BLaER1 treated with 17β-estradiol and CSF1 and Interleukin-3, amounts not matched to agents 10 nM and 100 nM (cell line): Measurements from ENCODE around the gene SLC7A9.
"Not testable (repeated sequence)": the region's sequence is repeated elsewhere in the genome, so short reads cannot be mapped to it uniquely, and the experiment has no call there.

Source experiments
- H3K27ac ChIP-seq, 11 experiments: shearing (Covaris generic); formaldehyde crosslinking; 2 replicates each; pipeline ENCODE4 v1.8.1; 2022
- H3K27me3 ChIP-seq, 11 experiments: shearing (Covaris generic); formaldehyde crosslinking; 2 replicates each; pipeline ENCODE4 v1.8.1; 2022
- H3K36me3 ChIP-seq, 11 experiments: shearing (Covaris generic); formaldehyde crosslinking; 2 replicates each; pipeline ENCODE4 v1.8.1; 2022
- H3K4me1 ChIP-seq, 10 experiments: shearing (Covaris generic); formaldehyde crosslinking; 2 replicates each; pipeline ENCODE4 v1.8.1; 2022
- H3K4me2 ChIP-seq, 11 experiments: shearing (Covaris generic); formaldehyde crosslinking; 2 replicates each; pipeline ENCODE4 v1.8.1; 2022
- H3K4me3 ChIP-seq, 10 experiments: shearing (Covaris generic); formaldehyde crosslinking; 2 replicates each; pipeline ENCODE4 v1.8.1; 2022
- H3K9ac ChIP-seq, 11 experiments: shearing (Covaris generic); formaldehyde crosslinking; 2 replicates each; pipeline ENCODE4 v1.8.1; 2022
- H3K9me3 ChIP-seq, 11 experiments: shearing (Covaris generic); formaldehyde crosslinking; replicated peaks in 1 of 11; 2 replicates each; pipeline ENCODE4 v1.8.1; 2022
- H4K20me1 ChIP-seq, 11 experiments: shearing (Covaris generic); formaldehyde crosslinking; 2 replicates each; pipeline ENCODE4 v1.8.1; 2022
- Cebpa-rat ChIP-seq, 11 experiments: shearing (Covaris generic); IDR thresholded peaks; 2 replicates each; pipeline ENCODE4 v1.8.1; 2022

SLC7A9 gene

GRCh38 chr19:32868206-32868950, 1.2 kb downstream of the SLC7A9 start:
- H3K4me2 ChIP-seq: no peak overlapping the region
- no peak overlapping the region for H3K9ac ChIP-seq
- TF ChIP-seq Cebpa-rat (IDR thresholded peaks at IDR 0.05): no peak
- H3K27ac ChIP-seq: no peak overlapping the region
- no peaks in the 10 kb centered on the region for H3K36me3 ChIP-seq
- no peak overlapping the region for H3K4me3 ChIP-seq
- no peaks in the 10 kb centered on the region for H3K9me3 ChIP-seq
- H4K20me1 ChIP-seq: no peaks in the 10 kb centered on the region
- peaks cover 0 to 5% (median 0%) of the 10 kb centered on the region in 10 experiments; a peak in 2 of 20 replicates for H3K4me1 ChIP-seq
- H3K27me3 ChIP-seq: no peaks in the 10 kb centered on the region

GRCh38 chr19:32867436-32867835, 2.1 kb downstream of the SLC7A9 start:
- not testable (repeated sequence) for H3K9ac ChIP-seq, H3K36me3 ChIP-seq, H3K27ac ChIP-seq, H3K4me1 ChIP-seq, H4K20me1 ChIP-seq, H3K9me3 ChIP-seq, H3K4me3 ChIP-seq, H3K27me3 ChIP-seq, H3K4me2 ChIP-seq

GRCh38 chr19:32866564-32867265, 2.9 kb downstream of the SLC7A9 start:
- Histone ChIP-seq H3K4me1 (peaks cover 0 to 5% (median 0%) of the 10 kb centered on the region in 10 experiments; a peak in 2 of 20 replicates), H3K9ac (no peak overlapping the region), H3K9me3 (no peaks in the 10 kb centered on the region), H3K36me3 (no peaks in the 10 kb centered on the region), H4K20me1 (no peaks in the 10 kb centered on the region), H3K27me3 (no peaks in the 10 kb centered on the region), H3K27ac (no peak overlapping the region), H3K4me2 (no peak overlapping the region), H3K4me3 (no peak overlapping the region)
- TF ChIP-seq Cebpa-rat (IDR thresholded peaks at IDR 0.05): no peak

GRCh38 chr19:32866061-32866460, 3.5 kb downstream of the SLC7A9 start:
- Histone ChIP-seq H3K9me3 (no peaks in the 10 kb centered on the region), H3K9ac (no peak overlapping the region), H3K4me2 (no peak overlapping the region), H3K4me3 (no peak overlapping the region), H3K27me3 (no peaks in the 10 kb centered on the region), H3K4me1 (peaks cover 0 to 5% (median 0%) of the 10 kb centered on the region in 10 experiments; a peak in 2 of 20 replicates), H3K27ac (no peak overlapping the region), H3K36me3 (no peaks in the 10 kb centered on the region), H4K20me1 (no peaks in the 10 kb centered on the region)
- TF ChIP-seq Cebpa-rat (IDR thresholded peaks at IDR 0.05): no peak

- no peaks in the 10 kb centered on the region for H3K9me3 ChIP-seq
- H3K27ac ChIP-seq: no peak overlapping the region
- H3K4me3 ChIP-seq: no peak overlapping the region
- no peaks in the 10 kb centered on the region for H3K27me3 ChIP-seq
- peaks cover 0 to 5% (median 0%) of the 10 kb centered on the region in 10 experiments; a peak in 2 of 20 replicates for H3K4me1 ChIP-seq
- H3K4me2 ChIP-seq: no peak overlapping the region
- TF ChIP-seq Cebpa-rat (IDR thresholded peaks at IDR 0.05): no peak
- H4K20me1 ChIP-seq: no peaks in the 10 kb centered on the region
- no peaks in the 10 kb centered on the region for H3K36me3 ChIP-seq
- no peak overlapping the region for H3K9ac ChIP-seq
Observed at GRCh38 chr19:32865326-32865725, 4.2 kb downstream of the SLC7A9 start.

- no peaks in the 10 kb centered on the region for H3K27me3 ChIP-seq
- no peak overlapping the region for H3K27ac ChIP-seq
- H4K20me1 ChIP-seq: no peaks in the 10 kb centered on the region
- peaks cover 0 to 5% (median 0%) of the 10 kb centered on the region in 10 experiments; a peak in 2 of 20 replicates for H3K4me1 ChIP-seq
- no peaks in the 10 kb centered on the region for H3K36me3 ChIP-seq
- no peaks in the 10 kb centered on the region for H3K9me3 ChIP-seq
- no peak overlapping the region for H3K4me2 ChIP-seq
- no peak for TF ChIP-seq Cebpa-rat (IDR thresholded peaks at IDR 0.05)
- no peak overlapping the region for H3K9ac ChIP-seq
- H3K4me3 ChIP-seq: no peak overlapping the region
Observed at GRCh38 chr19:32864318-32865007, 5.1 kb downstream of the SLC7A9 start.

GRCh38 chr19:32863841-32864240, 5.7 kb downstream of the SLC7A9 start:
- Histone ChIP-seq H4K20me1 (no peaks in the 10 kb centered on the region), H3K4me2 (no peak overlapping the region), H3K4me1 (peaks cover 0 to 5% (median 0%) of the 10 kb centered on the region in 10 experiments; a peak in 2 of 20 replicates), H3K27ac (no peak overlapping the region), H3K9me3 (no peaks in the 10 kb centered on the region), H3K27me3 (no peaks in the 10 kb centered on the region), H3K9ac (no peak overlapping the region), H3K36me3 (no peaks in the 10 kb centered on the region), H3K4me3 (no peak overlapping the region)
- TF ChIP-seq Cebpa-rat (IDR thresholded peaks at IDR 0.05): no peak

GRCh38 chr19:32863301-32863700, 6.3 kb downstream of the SLC7A9 start:
- TF ChIP-seq Cebpa-rat (IDR thresholded peaks at IDR 0.05): no peak
- Histone ChIP-seq H3K27me3 (no peaks in the 10 kb centered on the region), H3K9me3 (no peaks in the 10 kb centered on the region), H3K9ac (no peak overlapping the region), H3K4me3 (no peak overlapping the region), H3K4me2 (no peak overlapping the region), H4K20me1 (no peaks in the 10 kb centered on the region), H3K4me1 (peaks cover 0 to 5% (median 0%) of the 10 kb centered on the region in 10 experiments; a peak in 2 of 20 replicates), H3K27ac (no peak overlapping the region), H3K36me3 (no peaks in the 10 kb centered on the region)

- Histone ChIP-seq H3K36me3 (no peaks in the 10 kb centered on the region), H3K27ac (no peak overlapping the region), H3K4me1 (peaks cover 0 to 5% (median 0%) of the 10 kb centered on the region in 10 experiments; a peak in 2 of 20 replicates), H3K9me3 (no peaks in the 10 kb centered on the region), H4K20me1 (no peaks in the 10 kb centered on the region), H3K9ac (no peak overlapping the region), H3K4me3 (no peak overlapping the region), H3K4me2 (no peak overlapping the region), H3K27me3 (no peaks in the 10 kb centered on the region)
- no peak for TF ChIP-seq Cebpa-rat (IDR thresholded peaks at IDR 0.05)
Observed at GRCh38 chr19:32862741-32863140, 6.8 kb downstream of the SLC7A9 start.
